Loucy (cell line): ENCODE data around the gene MARK4.

ENCODE experiments used
- H2AFZ ChIP-seq: fragments of 200-600 bp; sonication (generic); 2 replicates; pipeline ENCODE4 v1.6.0; 2016; ENCODE audit warnings: antibody characterized with exemption, mild to moderate bottlenecking, low read length, moderate library complexity
- H3F3A ChIP-seq: fragments of 200-600 bp; 2 replicates; pipeline ENCODE4 v1.6.0; 2016; ENCODE audit warnings: antibody characterized with exemption, low read depth, mild to moderate bottlenecking
- H3K27me3 ChIP-seq: fragments of 200-600 bp; sonication (generic); 2 replicates; pipeline ENCODE4 v1.6.1; 2014; ENCODE audit warnings: low read length, mild to moderate bottlenecking; ENCODE audit not compliant: insufficient read depth, poor library complexity, severe bottlenecking
- H3K36me3 ChIP-seq: fragments of 200-600 bp; sonication (generic); 2 replicates; pipeline ENCODE4 v1.6.1; 2016; ENCODE audit warnings: low read length; ENCODE audit not compliant: insufficient read depth
- H3K4me1 ChIP-seq: fragments of 200-600 bp; sonication (generic); 2 replicates; pipeline ENCODE4 v1.5.1; 2014; ENCODE audit warnings: low read length, mild to moderate bottlenecking; ENCODE audit not compliant: insufficient read depth, poor library complexity, severe bottlenecking
- H3K4me2 ChIP-seq: fragments of 200-600 bp; sonication (generic); 2 replicates; pipeline ENCODE4 v1.6.0; 2014; ENCODE audit warnings: antibody characterized with exemption, low read length, low read depth, mild to moderate bottlenecking; ENCODE audit not compliant: poor library complexity, severe bottlenecking
- H3K4me3 ChIP-seq: fragments of 200-600 bp; sonication (generic); 2 replicates; pipeline ENCODE4 v1.5.1; 2014; ENCODE audit warnings: low read length, mild to moderate bottlenecking, mixed read lengths; ENCODE audit not compliant: poor library complexity, severe bottlenecking
- H3K79me2 ChIP-seq: fragments of 200-600 bp; sonication (generic); 2 replicates; pipeline ENCODE4 v1.6.1; 2014; ENCODE audit warnings: low read length; ENCODE audit not compliant: insufficient read depth
- H3K9ac ChIP-seq: fragments of 200-600 bp; sonication (generic); 2 replicates; pipeline ENCODE4 v1.6.0; 2014; ENCODE audit warnings: mild to moderate bottlenecking, low read depth, low read length, moderate library complexity; ENCODE audit not compliant: poor library complexity, severe bottlenecking
- H3K9me2 ChIP-seq: fragments of 200-600 bp; sonication (generic); replicated peaks from 2 replicates; pipeline ENCODE4 v1.6.1; 2016; ENCODE audit warnings: low read depth, low read length, mixed read lengths
- H3K9me3 ChIP-seq: fragments of 200-600 bp; sonication (generic); 2 replicates; pipeline ENCODE4 v1.6.1; 2014; ENCODE audit warnings: mild to moderate bottlenecking, antibody characterized with exemption, low read length, low read depth; ENCODE audit not compliant: insufficient read depth
- H4K20me1 ChIP-seq: fragments of 200-600 bp; sonication (generic); 2 replicates; pipeline ENCODE4 v1.6.0; 2014; ENCODE audit warnings: antibody characterized with exemption, low read length, mild to moderate bottlenecking; ENCODE audit not compliant: insufficient read depth, poor library complexity, severe bottlenecking
- CTCF ChIP-seq: fragments of 200-600 bp; sonication (generic); conservative IDR thresholded peaks from 2 replicates; pipeline ENCODE4 v1.5.1; 2014; ENCODE audit warnings: mild to moderate bottlenecking, antibody characterized with exemption, low read length
- EZH2phosphoT487 ChIP-seq: fragments of 200-600 bp; IDR thresholded peaks from 2 replicates; pipeline ENCODE4 v1.6.1; 2018; ENCODE audit warnings: antibody characterized with exemption, mild to moderate bottlenecking, moderate library complexity, borderline replicate concordance

Gene MARK4

GRCh38 chr19:45352914-45353796 is 102.1 kb downstream of the MARK4 start:
- no peaks in the 10 kb centered on the region for H3K9me2 ChIP-seq
- no peak overlapping the region for H3K4me3 ChIP-seq
- no peaks in the 10 kb centered on the region for H4K20me1 ChIP-seq
- no peak for TF ChIP-seq CTCF
- TF ChIP-seq EZH2phosphoT487 = no peak
- no peak overlapping the region for H3K4me2 ChIP-seq
- H2AFZ ChIP-seq = no peak overlapping the region
- H3F3A ChIP-seq = no peaks in the 10 kb centered on the region
- no peaks in the 10 kb centered on the region for H3K4me1 ChIP-seq
- H3K9ac ChIP-seq = no peak overlapping the region
- H3K9me3 ChIP-seq = no peaks in the 10 kb centered on the region
- no peaks in the 10 kb centered on the region for H3K27me3 ChIP-seq
- no peaks in the 10 kb centered on the region for H3K79me2 ChIP-seq
- H3K36me3 ChIP-seq = peaks cover 6% of the 10 kb centered on the region; the same call in 1 of the 2 replicates

- Histone ChIP-seq H3K4me2 (no peak overlapping the region), H2AFZ (no peak overlapping the region), H3K27me3 (no peaks in the 10 kb centered on the region), H3K4me1 (no peaks in the 10 kb centered on the region), H3K9me3 (no peaks in the 10 kb centered on the region), H3F3A (no peaks in the 10 kb centered on the region), H3K4me3 (no peak overlapping the region), H3K9ac (no peak overlapping the region), H3K36me3 (peaks cover 6% of the 10 kb centered on the region; the same call in 1 of the 2 replicates), H4K20me1 (no peaks in the 10 kb centered on the region), H3K79me2 (no peaks in the 10 kb centered on the region), H3K9me2 (no peaks in the 10 kb centered on the region)
- no peak for TF ChIP-seq CTCF
- TF ChIP-seq EZH2phosphoT487 = no peak
These were observed 103.3 kb downstream of the MARK4 start for GRCh38 chr19:45354241-45354842.
